Kidney (tissue), 14 donors: ENCODE measurements around the gene NASP. TPM values are rescaled to one million over a fixed set of nuclear protein-coding genes. Genes with fewer than 3 reads are reported as not detected.

Experiments
- DNase-seq, 5 donors: peaks; one replicate each; pipeline ENCODE4 v3.0.0-alpha.2; 2013 to 2020
- FAIRE-seq: peaks from 2 replicates; lab custom pipeline; 2012; peaks lifted over from hg19 to GRCh38; lab: Jason Lieb, UNC
- H3K27ac ChIP-seq, 2 donors: one replicate each; pipeline ENCODE4 v1.7.0; 2013; ENCODE audit warnings: low read depth in 2 of 2, low read length in 2 of 2, inconsistent platforms in 1 of 2
- H3K27me3 ChIP-seq: one replicate; pipeline ENCODE4 v1.7.1; 2013; ENCODE audit warnings: low read length, inconsistent platforms; ENCODE audit not compliant: control insufficient read depth, insufficient read depth
- H3K36me3 ChIP-seq, 3 donors: one replicate each; pipeline versions ENCODE4 v1.7.0 to v1.7.1; 2013; ENCODE audit warnings: low read length in 3 of 3, control low read depth in 1 of 3, inconsistent platforms in 1 of 3; ENCODE audit not compliant: insufficient read depth in 3 of 3, control insufficient read depth in 2 of 3
- H3K4me1 ChIP-seq, 3 donors: one replicate each; pipeline versions ENCODE4 v1.7.0 to v1.7.1; 2013; ENCODE audit warnings: low read length in 3 of 3, inconsistent platforms in 1 of 3, low read depth in 1 of 3; ENCODE audit not compliant: control insufficient read depth in 2 of 3, insufficient read depth in 2 of 3
- H3K4me3 ChIP-seq, 3 donors: one replicate each; pipeline versions ENCODE4 v1.7.0 to v1.8.1; 2013; ENCODE audit warnings: low read length in 3 of 3, control low read depth in 1 of 3, inconsistent platforms in 1 of 3
- H3K9ac ChIP-seq, 3 donors: one replicate each; pipeline versions ENCODE4 v1.7.0 to v1.7.1; 2013; ENCODE audit warnings: low read length in 3 of 3, control low read depth in 1 of 3, inconsistent platforms in 1 of 3
- H3K9me3 ChIP-seq, 3 donors: one replicate each; pipeline versions ENCODE4 v1.7.0 to v1.7.1; 2013; ENCODE audit warnings: low read length in 3 of 3, control low read depth in 1 of 3, inconsistent platforms in 1 of 3; ENCODE audit not compliant: control insufficient read depth in 2 of 3, insufficient read depth in 1 of 3
- intact Hi-C: fragments of 100-400 bp; cut with DNase I; formaldehyde crosslinking; loops from one replicate; pipeline ENCODE4 v1.11.1; 2022
- polyA plus RNA-seq: library from polyadenylated mRNA; stranded (reverse); fragments of 350-450 nt; fragmentation: Illumina TruSeq; extraction: RNeasy Lipid Tissue Mini Kit (QIAGEN cat#74804); gene quantifications from one replicate; pipeline ENCODE4 v1.2.3, GENCODE V29; 2014; ENCODE audit warnings: low read depth, low replicate concordance; ENCODE audit not compliant: insufficient read depth
- total RNA-seq: library from RNA; stranded (reverse); fragmentation: NEBNext Ultra II Directional; extraction: Animal tissue kit (Norgen Biotek cat#: 25700); gene quantifications from one replicate; pipeline ENCODE4 v1.2.1, GENCODE V29; 2021
- TF ChIP-seq, protein P1 (sequence below): IDR thresholded peaks from 3 replicates; pipeline ENCODE4 v1.5.1; 2012; ENCODE audit warnings: mild to moderate bottlenecking, moderate library complexity, borderline replicate concordance; ENCODE audit not compliant: insufficient read depth; ENCODE audit errors: extremely low read depth
- donor health status: control.
- donor health status: control.
- donor health status: control.
- donor health status: control.
- donor health status: control.
- donor health status: DM: yes; HTN: yes; CAD: no.
- donor health status: Normal renal cell carcinoma (clear cell type).

NASP gene
- total and polyA plus RNA-seq, 2 donors from 2014 or later = 49.5 to 51.6 TPM

DNA sequence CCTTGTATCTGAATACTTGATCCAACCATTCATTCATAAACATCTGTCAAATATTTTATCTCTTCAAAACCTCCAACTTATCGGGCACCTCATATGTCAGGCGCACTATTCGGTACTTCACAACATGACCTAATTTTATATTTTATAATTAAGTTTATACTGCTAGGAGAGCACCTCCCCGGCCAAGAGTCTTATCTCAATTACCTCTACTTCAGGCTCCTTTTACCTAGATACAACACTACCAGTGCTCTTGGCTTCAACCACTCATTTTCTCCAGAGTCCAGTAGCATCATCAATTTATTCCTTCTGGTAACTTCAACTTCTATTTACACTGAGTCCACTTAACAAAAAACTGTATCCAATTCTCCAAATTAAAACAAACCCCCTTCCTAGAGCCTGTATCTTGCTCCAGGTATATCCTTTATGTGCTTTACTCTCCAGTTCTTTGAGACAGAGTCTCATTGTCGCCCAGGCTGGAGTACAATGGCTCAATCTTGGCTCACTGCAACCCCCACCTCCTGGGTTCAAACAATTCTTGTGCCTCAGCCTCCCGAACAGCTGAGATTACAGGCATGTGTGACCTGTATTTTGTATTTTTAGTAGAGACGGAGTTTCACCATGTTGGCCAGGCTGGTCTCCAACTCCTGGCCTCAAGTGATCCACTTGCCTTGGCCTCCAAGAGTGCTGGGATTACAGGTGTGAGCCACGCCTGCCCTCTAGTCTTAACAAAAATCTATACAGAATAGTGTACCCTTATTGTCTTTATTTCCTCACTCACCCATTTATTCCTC lies 83.7 kb downstream of the NASP start:
- FAIRE-seq (no peak), DNase-seq (no peak)
- Histone ChIP-seq H3K4me3 (no peak overlapping the region), H3K27me3 (no peaks in the 10 kb centered on the region), H3K36me3 (no peaks in the 10 kb centered on the region), H3K9me3 (no peaks in the 10 kb centered on the region), H3K27ac (no peak overlapping the region), H3K4me1 (peaks cover 0 to 24% (median 15%) of the 10 kb centered on the region in 3 donors), H3K9ac (no peak overlapping the region)
- TF ChIP-seq, protein P1, sequence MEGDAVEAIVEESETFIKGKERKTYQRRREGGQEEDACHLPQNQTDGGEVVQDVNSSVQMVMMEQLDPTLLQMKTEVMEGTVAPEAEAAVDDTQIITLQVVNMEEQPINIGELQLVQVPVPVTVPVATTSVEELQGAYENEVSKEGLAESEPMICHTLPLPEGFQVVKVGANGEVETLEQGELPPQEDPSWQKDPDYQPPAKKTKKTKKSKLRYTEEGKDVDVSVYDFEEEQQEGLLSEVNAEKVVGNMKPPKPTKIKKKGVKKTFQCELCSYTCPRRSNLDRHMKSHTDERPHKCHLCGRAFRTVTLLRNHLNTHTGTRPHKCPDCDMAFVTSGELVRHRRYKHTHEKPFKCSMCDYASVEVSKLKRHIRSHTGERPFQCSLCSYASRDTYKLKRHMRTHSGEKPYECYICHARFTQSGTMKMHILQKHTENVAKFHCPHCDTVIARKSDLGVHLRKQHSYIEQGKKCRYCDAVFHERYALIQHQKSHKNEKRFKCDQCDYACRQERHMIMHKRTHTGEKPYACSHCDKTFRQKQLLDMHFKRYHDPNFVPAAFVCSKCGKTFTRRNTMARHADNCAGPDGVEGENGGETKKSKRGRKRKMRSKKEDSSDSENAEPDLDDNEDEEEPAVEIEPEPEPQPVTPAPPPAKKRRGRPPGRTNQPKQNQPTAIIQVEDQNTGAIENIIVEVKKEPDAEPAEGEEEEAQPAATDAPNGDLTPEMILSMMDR = no peak
- intact Hi-C loops = no loop called here

Other genes starting within 250 kb of the NASP start
- gene TOE1, start 243.9 kb upstream of the NASP start, total RNA-seq = 10.4 TPM
- gene TOE1, start 243.9 kb upstream of the NASP start, polyA plus RNA-seq = 7.3 TPM
- 29.0 TPM for gene MUTYH, start 243.6 kb upstream of the NASP start, total RNA-seq
- 24.1 TPM for gene MUTYH, start 243.6 kb upstream of the NASP start, polyA plus RNA-seq
- gene TESK2, start 92.9 kb upstream of the NASP start, total RNA-seq = 2.7 TPM
- gene TESK2, start 92.9 kb upstream of the NASP start, polyA plus RNA-seq = 1.6 TPM
- 3.4 TPM for gene CCDC163, start 84.0 kb upstream of the NASP start, total RNA-seq
- gene CCDC163, start 84.0 kb upstream of the NASP start, polyA plus RNA-seq = 0.80 TPM
- 6.0 TPM for gene MMACHC, start 83.7 kb upstream of the NASP start, total RNA-seq
- gene MMACHC, start 83.7 kb upstream of the NASP start, polyA plus RNA-seq = 10.2 TPM
- gene PRDX1, start 62.2 kb upstream of the NASP start, total RNA-seq = 452 TPM
- gene PRDX1, start 62.2 kb upstream of the NASP start, polyA plus RNA-seq = 1,042 TPM
- 147 TPM for gene AKR1A1, start 33.2 kb upstream of the NASP start, total RNA-seq
- 431 TPM for gene AKR1A1, start 33.2 kb upstream of the NASP start, polyA plus RNA-seq
- gene CCDC17, start 40.0 kb downstream of the NASP start, total RNA-seq = 3.0 TPM
- gene CCDC17, start 40.0 kb downstream of the NASP start, polyA plus RNA-seq = 1.0 TPM
- 146 TPM for gene GPBP1L1, start 102.5 kb downstream of the NASP start, total RNA-seq
- 59.1 TPM for gene GPBP1L1, start 102.5 kb downstream of the NASP start, polyA plus RNA-seq
- gene TMEM69, start 104.1 kb downstream of the NASP start, total RNA-seq = 23.1 TPM
- gene TMEM69, start 104.1 kb downstream of the NASP start, polyA plus RNA-seq = 21.7 TPM
- 20.0 TPM for gene IPP, start 166.6 kb downstream of the NASP start, total RNA-seq
- 6.3 TPM for gene IPP, start 166.6 kb downstream of the NASP start, polyA plus RNA-seq
- 17.9 TPM for gene MAST2, start 219.6 kb downstream of the NASP start, total RNA-seq
- 7.6 TPM for gene MAST2, start 219.6 kb downstream of the NASP start, polyA plus RNA-seq